ENCODE results near the gene SLC9A9.

GRCh38 chr3:143810953-143811265 is 37.4 kb downstream of the SLC9A9 start:
- TF ChIP-seq CTCF (conservative IDR thresholded peaks at IDR 0.05 in 1 of 2, IDR thresholded peaks at IDR 0.05 in 1 of 2; ENCODE audit: low read depth in 1 of 2, low read length in 2 of 2): no peak
- TF ChIP-seq EZH2 (IDR thresholded peaks at IDR 0.05; ENCODE audit: low read length, missing control alignments): no peak

All from fibroblast of lung (primary cell).